ENCODE data around the gene KSR2. TPM values are rescaled to one million over a fixed set of nuclear protein-coding genes. Genes with fewer than 3 reads are reported as not detected.

Gene KSR2
- total RNA-seq, 1 donor from 2014 or later, result not detected

DNA sequence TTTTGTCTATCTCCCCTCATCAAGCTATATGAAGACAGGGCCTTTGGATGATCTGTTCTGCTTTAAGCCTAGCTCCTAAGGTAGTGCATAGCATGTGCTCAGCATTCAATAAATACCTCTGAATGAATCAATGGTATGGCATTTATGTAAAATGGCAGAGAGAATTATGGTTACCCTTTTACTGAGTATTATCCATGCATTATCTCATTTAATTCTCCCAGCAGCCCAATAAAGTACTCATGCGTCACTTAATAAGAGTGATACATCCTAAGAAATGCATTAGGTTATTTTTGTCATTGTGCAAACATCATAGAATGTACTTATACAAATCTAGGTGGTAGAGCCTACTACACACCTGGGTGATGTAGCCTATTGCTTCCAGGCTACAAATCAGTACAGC lies 269.7 kb downstream of the KSR2 start:
- peaks cover 7% of the 10 kb centered on the region for H3K27me3 Mint-ChIP-seq (ENCODE audit: low read depth)
- H3K27ac Mint-ChIP-seq (ENCODE audit: unreplicated experiment), result no peak overlapping the region
- TF ChIP-seq, protein P1, sequence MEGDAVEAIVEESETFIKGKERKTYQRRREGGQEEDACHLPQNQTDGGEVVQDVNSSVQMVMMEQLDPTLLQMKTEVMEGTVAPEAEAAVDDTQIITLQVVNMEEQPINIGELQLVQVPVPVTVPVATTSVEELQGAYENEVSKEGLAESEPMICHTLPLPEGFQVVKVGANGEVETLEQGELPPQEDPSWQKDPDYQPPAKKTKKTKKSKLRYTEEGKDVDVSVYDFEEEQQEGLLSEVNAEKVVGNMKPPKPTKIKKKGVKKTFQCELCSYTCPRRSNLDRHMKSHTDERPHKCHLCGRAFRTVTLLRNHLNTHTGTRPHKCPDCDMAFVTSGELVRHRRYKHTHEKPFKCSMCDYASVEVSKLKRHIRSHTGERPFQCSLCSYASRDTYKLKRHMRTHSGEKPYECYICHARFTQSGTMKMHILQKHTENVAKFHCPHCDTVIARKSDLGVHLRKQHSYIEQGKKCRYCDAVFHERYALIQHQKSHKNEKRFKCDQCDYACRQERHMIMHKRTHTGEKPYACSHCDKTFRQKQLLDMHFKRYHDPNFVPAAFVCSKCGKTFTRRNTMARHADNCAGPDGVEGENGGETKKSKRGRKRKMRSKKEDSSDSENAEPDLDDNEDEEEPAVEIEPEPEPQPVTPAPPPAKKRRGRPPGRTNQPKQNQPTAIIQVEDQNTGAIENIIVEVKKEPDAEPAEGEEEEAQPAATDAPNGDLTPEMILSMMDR (IDR thresholded peaks at IDR 0.05), result no peak
- H3K36me3 Mint-ChIP-seq (ENCODE audit: low read depth), result no peaks in the 10 kb centered on the region
- H3K4me3 Mint-ChIP-seq (ENCODE audit: unreplicated experiment), result no peak overlapping the region
- peaks cover 6% of the 10 kb centered on the region for H3K9me3 Mint-ChIP-seq (ENCODE audit: low read depth)
- no peaks in the 10 kb centered on the region for H3K4me1 Mint-ChIP-seq (ENCODE audit: low read depth)
- no peak for DNase-seq (ENCODE audit: low spot score)

DNA sequence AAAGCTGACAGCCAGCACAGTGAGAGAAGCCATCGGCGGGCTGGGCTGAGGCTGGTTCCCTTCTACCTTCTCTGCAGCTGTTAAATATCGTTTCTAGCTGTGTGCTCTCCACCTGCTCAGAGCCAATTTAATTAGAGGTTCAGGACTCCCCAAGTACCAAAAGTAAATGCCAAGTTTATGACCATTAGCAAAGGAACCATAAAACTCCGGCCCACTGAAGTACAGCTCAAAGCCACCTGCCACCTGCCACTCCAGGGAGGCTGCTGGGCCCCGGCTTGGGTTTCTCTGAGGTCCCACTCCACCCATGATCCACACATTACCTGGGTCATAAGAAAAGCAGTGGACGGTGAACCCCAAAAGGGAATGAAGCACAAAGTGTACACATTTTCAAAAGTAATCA lies 272.8 kb downstream of the KSR2 start:
- Mint-ChIP-seq H3K4me1 (ENCODE audit: low read depth) (no peaks in the 10 kb centered on the region), H3K4me3 (ENCODE audit: unreplicated experiment) (no peak overlapping the region), H3K27ac (ENCODE audit: unreplicated experiment) (no peak overlapping the region), H3K27me3 (ENCODE audit: low read depth) (no peaks in the 10 kb centered on the region), H3K36me3 (ENCODE audit: low read depth) (no peaks in the 10 kb centered on the region), H3K9me3 (ENCODE audit: low read depth) (peaks cover 10% of the 10 kb centered on the region)
- TF ChIP-seq, protein P1 (IDR thresholded peaks at IDR 0.05), result no peak
- no peak for DNase-seq (ENCODE audit: low spot score)

DNA sequence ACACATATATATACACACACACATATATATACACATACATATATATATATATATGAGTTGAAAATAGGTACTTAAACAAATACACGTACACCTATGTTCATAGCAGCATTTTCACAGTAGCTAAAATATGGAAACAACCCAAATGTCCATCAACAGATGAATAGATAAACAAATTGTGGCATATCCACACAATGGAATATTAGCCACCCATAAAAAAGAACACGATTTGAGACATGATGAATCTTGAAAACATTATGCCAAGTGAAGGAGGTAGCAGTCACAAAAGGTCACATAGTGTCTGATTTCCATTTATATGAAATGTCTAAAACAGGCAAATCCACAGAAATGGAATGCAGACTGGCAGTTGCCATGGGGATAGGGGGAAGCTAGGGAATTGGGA lies 276.3 kb downstream of the KSR2 start:
- Mint-ChIP-seq H3K27ac (ENCODE audit: unreplicated experiment) (no peak overlapping the region), H3K9me3 (ENCODE audit: low read depth) (peaks cover 10% of the 10 kb centered on the region), H3K27me3 (ENCODE audit: low read depth) (no peaks in the 10 kb centered on the region), H3K36me3 (ENCODE audit: low read depth) (no peaks in the 10 kb centered on the region), H3K4me3 (ENCODE audit: unreplicated experiment) (no peak overlapping the region), H3K4me1 (ENCODE audit: low read depth) (peaks cover 3% of the 10 kb centered on the region)
- no peak for DNase-seq (ENCODE audit: low spot score)
- TF ChIP-seq, protein P1 (IDR thresholded peaks at IDR 0.05), result no peak

DNA sequence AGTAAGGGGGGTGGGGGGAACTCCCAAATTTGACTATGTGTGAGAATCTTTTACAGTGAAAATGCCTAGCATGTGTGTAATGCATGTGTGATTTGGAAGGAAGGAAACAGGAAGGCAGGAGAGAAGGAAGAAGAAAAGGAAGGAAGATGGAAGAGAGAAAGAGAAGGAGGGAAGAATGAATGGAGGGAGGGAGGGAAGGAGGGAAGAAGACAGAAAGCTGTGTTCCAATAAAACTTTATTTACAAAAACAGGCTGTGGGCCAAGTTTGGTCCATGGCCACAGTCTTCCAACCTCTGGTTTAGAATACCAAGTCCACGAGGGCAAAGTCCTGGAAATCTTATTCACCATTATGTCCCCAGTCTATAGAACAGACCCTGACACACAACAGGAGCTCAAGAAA lies 278.9 kb downstream of the KSR2 start:
- TF ChIP-seq, protein P1 (IDR thresholded peaks at IDR 0.05), result no peak
- Mint-ChIP-seq H3K27ac (ENCODE audit: unreplicated experiment) (no peak overlapping the region), H3K4me1 (ENCODE audit: low read depth) (peaks cover 30% of the 10 kb centered on the region), H3K4me3 (ENCODE audit: unreplicated experiment) (no peak overlapping the region), H3K36me3 (ENCODE audit: low read depth) (no peaks in the 10 kb centered on the region), H3K9me3 (ENCODE audit: low read depth) (peaks cover 10% of the 10 kb centered on the region), H3K27me3 (ENCODE audit: low read depth) (no peaks in the 10 kb centered on the region)
- no peak for DNase-seq (ENCODE audit: low spot score)

DNA sequence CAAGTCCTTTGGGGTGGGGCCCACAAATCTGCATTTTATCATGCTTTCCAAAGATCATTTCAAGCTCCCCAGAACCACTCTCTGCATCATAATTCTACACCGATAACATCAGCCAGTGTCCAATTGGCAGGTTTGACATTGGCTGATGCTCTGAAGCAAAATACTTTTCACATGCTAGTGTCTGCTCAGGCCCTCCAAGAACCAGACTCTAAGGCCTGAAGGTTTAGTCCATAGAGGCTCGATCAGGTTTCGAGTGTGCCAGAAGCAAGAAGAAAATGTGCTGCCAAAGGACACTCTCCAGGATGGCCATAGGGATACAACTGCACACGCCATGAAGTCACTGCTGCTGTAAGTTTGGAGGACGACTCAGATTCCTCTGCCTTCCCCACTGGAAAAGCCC lies 280.3 kb downstream of the KSR2 start:
- Mint-ChIP-seq H3K4me3 (ENCODE audit: unreplicated experiment) (no peak overlapping the region), H3K27me3 (ENCODE audit: low read depth) (no peaks in the 10 kb centered on the region), H3K27ac (ENCODE audit: unreplicated experiment) (no peak overlapping the region), H3K36me3 (ENCODE audit: low read depth) (no peaks in the 10 kb centered on the region), H3K4me1 (ENCODE audit: low read depth) (peaks cover 43% of the 10 kb centered on the region), H3K9me3 (ENCODE audit: low read depth) (peaks cover 4% of the 10 kb centered on the region)
- TF ChIP-seq, protein P1 (IDR thresholded peaks at IDR 0.05), result no peak
- DNase-seq (ENCODE audit: low spot score), result no peak
